GM19372 (cell line): Measurements from ENCODE around the gene FSIP1.

Source experiments
- ATAC-seq: cut with Tn5 transposase; IDR thresholded peaks from one replicate; pipeline ENCODE4 v1.9.1; 2021; ENCODE audit warnings: mild to moderate bottlenecking, low read depth, moderate library complexity; ENCODE audit not compliant: unreplicated experiment

Gene FSIP1

DNA sequence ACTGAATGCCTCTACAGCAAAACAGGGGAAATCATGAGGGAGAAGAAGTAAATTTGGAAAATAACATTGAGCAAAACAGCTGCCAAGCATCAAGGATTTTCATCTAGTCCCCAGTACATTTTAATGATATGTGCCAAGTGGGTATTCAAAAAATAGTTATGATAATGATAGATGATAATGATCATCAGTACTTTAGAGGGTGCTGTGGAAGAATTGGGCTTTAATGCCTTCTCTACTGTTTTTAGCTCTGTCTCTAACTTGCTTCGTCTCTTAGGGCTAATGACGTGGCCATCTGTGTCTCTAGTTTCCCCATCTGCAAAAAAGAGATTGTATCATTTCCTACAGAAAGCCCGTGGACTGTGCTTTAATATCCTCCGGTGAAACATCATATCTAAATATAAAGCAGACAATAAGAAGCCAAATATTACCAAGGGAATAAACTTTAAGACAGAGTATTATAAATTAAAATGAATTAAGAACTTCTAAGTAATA is 10.2 kb upstream of the FSIP1 start:
- no peak for ATAC-seq

- no peak for ATAC-seq
Observed at GRCh38 chr15:39792025-39792843, 9.6 kb upstream of the FSIP1 start.

- ATAC-seq: no peak
Observed at GRCh38 chr15:39789736-39790135, 7.1 kb upstream of the FSIP1 start.

GRCh38 chr15:39788800-39789565 is 6.3 kb upstream of the FSIP1 start:
- ATAC-seq: no peak

DNA sequence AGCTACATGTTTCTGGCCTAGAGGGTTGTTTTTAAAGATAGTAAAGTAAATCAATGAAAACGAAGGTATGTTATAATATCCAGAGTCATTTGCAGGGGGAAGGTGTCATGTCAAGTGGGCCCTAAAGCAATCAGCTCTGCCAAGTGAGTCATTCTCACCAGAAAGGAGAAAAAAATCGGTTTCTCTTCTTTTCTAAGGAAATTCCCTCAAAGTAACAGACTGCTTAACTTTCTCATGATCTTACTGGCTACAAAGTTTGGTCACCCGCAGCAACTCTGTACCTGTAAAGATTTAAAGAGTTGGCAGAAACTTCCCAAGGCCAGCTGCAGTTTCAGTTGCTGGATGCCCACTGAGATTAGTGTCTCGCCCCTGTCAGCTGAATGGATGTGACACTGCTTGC is 5.5 kb upstream of the FSIP1 start:
- ATAC-seq: no peak

DNA sequence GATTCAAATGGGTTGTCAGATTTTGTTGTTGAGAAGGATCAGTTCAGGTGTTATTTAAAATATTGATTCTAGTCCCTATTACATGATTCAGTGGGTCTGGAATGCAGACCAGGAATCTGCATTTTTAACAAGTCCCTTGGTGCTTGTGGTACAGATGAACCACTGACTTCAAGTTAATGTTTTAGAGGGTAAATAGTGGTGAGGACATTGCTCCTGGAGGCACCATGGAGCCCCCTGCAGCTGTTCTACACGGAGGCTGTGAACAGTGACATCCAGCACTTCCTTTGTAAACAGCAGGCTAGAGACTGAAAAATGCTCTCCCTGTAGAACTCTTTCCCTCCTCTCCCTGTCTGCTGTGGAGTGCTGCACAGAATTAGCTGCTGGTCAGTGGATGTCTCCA is 4.8 kb upstream of the FSIP1 start:
- no peak for ATAC-seq

- no peak for ATAC-seq
Observed at GRCh38 chr15:39786447-39787056, 3.9 kb upstream of the FSIP1 start.

GRCh38 chr15:39785841-39786240 is 3.2 kb upstream of the FSIP1 start:
- no peak for ATAC-seq

- no peak for ATAC-seq
Observed at GRCh38 chr15:39785139-39785538, 2.5 kb upstream of the FSIP1 start.

DNA sequence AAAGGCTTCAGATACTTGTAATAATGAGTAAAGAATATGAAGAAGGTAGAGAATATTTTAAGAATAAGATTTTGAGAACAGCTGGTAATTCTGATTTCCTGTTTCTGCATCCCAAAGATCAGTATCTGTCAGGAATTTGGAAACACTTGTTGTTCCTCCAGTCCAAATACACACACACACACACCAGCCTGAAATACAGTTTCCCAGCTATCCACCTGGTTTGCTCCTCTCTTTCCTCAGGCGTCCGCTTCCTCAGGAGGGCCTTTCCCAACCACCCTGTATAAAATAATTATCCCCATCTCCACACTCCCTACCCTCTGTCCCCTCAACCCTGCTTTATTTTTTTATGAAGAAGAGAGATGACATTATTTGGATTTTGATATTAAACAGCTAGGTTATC is 2.0 kb upstream of the FSIP1 start:
- no peak for ATAC-seq

GRCh38 chr15:39784125-39784524 is 1.5 kb upstream of the FSIP1 start:
- ATAC-seq: no peak

GRCh38 chr15:39783244-39783820 is 691 bp upstream of the FSIP1 start:
- no peak for ATAC-seq

DNA sequence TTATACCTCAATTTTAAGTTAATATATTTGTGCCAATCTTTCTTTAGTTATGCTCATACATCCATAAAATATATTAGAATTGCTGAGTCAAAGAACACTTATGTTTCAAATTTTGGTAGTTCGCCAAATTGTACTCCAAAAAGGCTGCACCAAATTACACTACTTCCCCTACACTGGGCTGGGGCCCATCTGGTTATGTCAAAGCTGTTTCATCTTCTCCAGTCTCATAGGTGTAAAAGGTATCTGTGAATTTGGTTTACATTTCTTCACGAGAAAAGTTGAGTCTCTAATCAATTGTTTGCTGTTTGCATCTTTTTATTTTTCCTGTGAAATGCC is 706 bp downstream of the FSIP1 start:
- ATAC-seq: no peak

GRCh38 chr15:39781147-39781966 is 1.3 kb downstream of the FSIP1 start:
- no peak for ATAC-seq

GRCh38 chr15:39778021-39778420 is 4.6 kb downstream of the FSIP1 start:
- ATAC-seq: no peak

GRCh38 chr15:39777496-39777895 is 5.1 kb downstream of the FSIP1 start:
- ATAC-seq: no peak

- ATAC-seq: no peak
Observed at GRCh38 chr15:39776068-39776467, 6.6 kb downstream of the FSIP1 start.

DNA sequence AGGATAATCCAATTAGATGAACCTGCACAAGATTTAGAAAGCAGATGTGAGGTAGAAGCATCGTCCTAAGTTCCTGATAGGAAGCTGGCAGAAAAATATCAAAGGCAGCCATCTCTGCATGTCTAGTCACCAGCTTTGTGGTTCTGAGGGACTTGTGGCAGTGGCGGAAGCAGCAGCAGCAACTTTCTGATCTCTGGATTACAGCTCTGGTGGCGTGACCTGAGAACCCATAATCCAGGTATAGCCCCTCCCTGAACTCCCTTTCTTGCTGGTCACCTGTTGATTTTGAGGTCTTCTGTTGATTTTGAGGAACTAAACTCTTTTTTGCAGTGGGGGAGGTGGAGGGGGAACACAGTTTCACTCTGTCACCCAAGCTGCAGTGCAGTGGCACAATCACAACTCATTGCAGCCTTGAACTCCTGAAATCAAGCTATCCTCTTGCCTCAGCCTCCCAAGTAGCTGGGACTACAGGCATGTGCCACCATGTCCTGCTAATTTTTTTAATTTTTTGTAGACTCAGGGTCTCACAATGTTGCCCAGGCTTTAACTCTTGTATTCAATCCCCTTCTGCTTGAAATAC is 7.9 kb downstream of the FSIP1 start:
- ATAC-seq: no peak

GRCh38 chr15:39770748-39771689 is 11.6 kb downstream of the FSIP1 start:
- no peak for ATAC-seq
